AG09309 (cell line): ENCODE results near the gene CACNB2.
"Not testable (repeated sequence)": the region's sequence is repeated elsewhere in the genome, so short reads cannot be mapped to it uniquely, and the experiment has no call there.

Experiments
- DNase-seq: peaks from one replicate; pipeline ENCODE4 v3.0.0-alpha.2; 2010; ENCODE audit warnings: low read depth
- H3K4me3 ChIP-seq: 2 replicates; pipeline ENCODE4 v1.5.1; 2011; ENCODE audit warnings: mild to moderate bottlenecking, low read depth, low read length, moderate library complexity; ENCODE audit not compliant: control insufficient read depth
- CTCF ChIP-seq: IDR thresholded peaks from 2 replicates; pipeline ENCODE4 v1.5.1; 2011; ENCODE audit warnings: mild to moderate bottlenecking, low read depth, low read length, inconsistent platforms; ENCODE audit not compliant: insufficient read depth, control insufficient read depth; ENCODE audit errors: missing control alignments

The CACNB2 gene

GRCh38 chr10:18429335-18429734 is 289.1 kb downstream of the CACNB2 start:
- H3K4me3 ChIP-seq, result no peak overlapping the region

GRCh38 chr10:18436902-18437301 is 296.7 kb downstream of the CACNB2 start:
- no peak for TF ChIP-seq CTCF
- no peak overlapping the region for H3K4me3 ChIP-seq
- DNase-seq, result no peak

More at GRCh38 chr10:18429335-18429734, 289.1 kb downstream of the CACNB2 start:
- TF ChIP-seq CTCF, result no peak
- no peak for DNase-seq

GRCh38 chr10:18437486-18437885 is 297.3 kb downstream of the CACNB2 start:
- no peak for TF ChIP-seq CTCF
- DNase-seq, result no peak
- no peak overlapping the region for H3K4me3 ChIP-seq

- no peak overlapping the region for H3K4me3 ChIP-seq
- no peak for TF ChIP-seq CTCF
- DNase-seq, result no peak
Measured at GRCh38 chr10:18438361-18439126, 298.3 kb downstream of the CACNB2 start.

GRCh38 chr10:18439601-18440000 is 299.4 kb downstream of the CACNB2 start:
- no peak for DNase-seq
- TF ChIP-seq CTCF, result no peak
- H3K4me3 ChIP-seq, result no peak overlapping the region

GRCh38 chr10:18445635-18446034 is 305.4 kb downstream of the CACNB2 start:
- not testable (repeated sequence) for H3K4me3 ChIP-seq, DNase-seq

- DNase-seq, result no peak
- H3K4me3 ChIP-seq, result no peak overlapping the region
- TF ChIP-seq CTCF, result no peak
Measured at GRCh38 chr10:18446205-18446604, 306.0 kb downstream of the CACNB2 start.
